Measurements from ENCODE around the gene THAP4. TPM values are rescaled to one million over a fixed set of nuclear protein-coding genes. Genes with fewer than 3 reads are reported as not detected.

The THAP4 gene
- total RNA-seq, 1 donor from 2014 or later, result 40.9 TPM

DNA sequence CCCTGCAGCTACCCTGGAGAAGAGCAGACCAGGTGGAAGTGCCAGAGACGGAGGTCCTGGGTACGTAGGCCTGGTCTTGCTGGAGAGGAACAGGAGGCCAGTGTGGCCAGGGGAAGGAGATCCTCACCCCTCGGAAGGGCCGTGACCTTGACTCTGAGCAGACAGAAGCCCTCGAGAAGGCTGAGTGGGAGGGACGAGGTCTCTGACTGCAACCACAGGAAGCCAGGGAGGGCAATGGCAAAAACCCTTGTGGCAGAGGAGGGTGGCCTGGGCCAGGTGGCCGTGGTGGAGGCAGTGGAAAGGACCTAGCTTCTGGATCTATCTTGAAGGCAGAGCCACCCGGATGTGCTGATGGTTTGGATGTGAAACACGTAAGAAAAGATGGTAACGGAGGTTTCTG, 28.1 kb downstream of the THAP4 start:
- Mint-ChIP-seq H3K4me1 (ENCODE audit: low read depth) (peaks cover 5% of the 10 kb centered on the region), H3K27me3 (ENCODE audit: low read depth) (no peaks in the 10 kb centered on the region), H3K4me3 (ENCODE audit: unreplicated experiment) (no peak overlapping the region), H3K36me3 (ENCODE audit: low read depth) (peaks cover 1% of the 10 kb centered on the region), H3K27ac (ENCODE audit: unreplicated experiment) (peak overlapping the region; percentile 6), H3K9me3 (ENCODE audit: low read depth) (no peaks in the 10 kb centered on the region)
- no peak for DNase-seq (ENCODE audit: low spot score)
- TF ChIP-seq, protein P1, sequence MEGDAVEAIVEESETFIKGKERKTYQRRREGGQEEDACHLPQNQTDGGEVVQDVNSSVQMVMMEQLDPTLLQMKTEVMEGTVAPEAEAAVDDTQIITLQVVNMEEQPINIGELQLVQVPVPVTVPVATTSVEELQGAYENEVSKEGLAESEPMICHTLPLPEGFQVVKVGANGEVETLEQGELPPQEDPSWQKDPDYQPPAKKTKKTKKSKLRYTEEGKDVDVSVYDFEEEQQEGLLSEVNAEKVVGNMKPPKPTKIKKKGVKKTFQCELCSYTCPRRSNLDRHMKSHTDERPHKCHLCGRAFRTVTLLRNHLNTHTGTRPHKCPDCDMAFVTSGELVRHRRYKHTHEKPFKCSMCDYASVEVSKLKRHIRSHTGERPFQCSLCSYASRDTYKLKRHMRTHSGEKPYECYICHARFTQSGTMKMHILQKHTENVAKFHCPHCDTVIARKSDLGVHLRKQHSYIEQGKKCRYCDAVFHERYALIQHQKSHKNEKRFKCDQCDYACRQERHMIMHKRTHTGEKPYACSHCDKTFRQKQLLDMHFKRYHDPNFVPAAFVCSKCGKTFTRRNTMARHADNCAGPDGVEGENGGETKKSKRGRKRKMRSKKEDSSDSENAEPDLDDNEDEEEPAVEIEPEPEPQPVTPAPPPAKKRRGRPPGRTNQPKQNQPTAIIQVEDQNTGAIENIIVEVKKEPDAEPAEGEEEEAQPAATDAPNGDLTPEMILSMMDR (IDR thresholded peaks at IDR 0.05), result no peak

GRCh38 chr2:241607162-241607885, 29.6 kb downstream of the THAP4 start:
- TF ChIP-seq, protein P1 (IDR thresholded peaks at IDR 0.05), result no peak
- Mint-ChIP-seq H3K4me1 (ENCODE audit: low read depth) (peaks cover 5% of the 10 kb centered on the region), H3K9me3 (ENCODE audit: low read depth) (no peaks in the 10 kb centered on the region), H3K27me3 (ENCODE audit: low read depth) (no peaks in the 10 kb centered on the region), H3K36me3 (ENCODE audit: low read depth) (peaks cover 4% of the 10 kb centered on the region), H3K4me3 (ENCODE audit: unreplicated experiment) (no peak overlapping the region), H3K27ac (ENCODE audit: unreplicated experiment) (no peak overlapping the region)
- no peak for DNase-seq (ENCODE audit: low spot score)

DNA sequence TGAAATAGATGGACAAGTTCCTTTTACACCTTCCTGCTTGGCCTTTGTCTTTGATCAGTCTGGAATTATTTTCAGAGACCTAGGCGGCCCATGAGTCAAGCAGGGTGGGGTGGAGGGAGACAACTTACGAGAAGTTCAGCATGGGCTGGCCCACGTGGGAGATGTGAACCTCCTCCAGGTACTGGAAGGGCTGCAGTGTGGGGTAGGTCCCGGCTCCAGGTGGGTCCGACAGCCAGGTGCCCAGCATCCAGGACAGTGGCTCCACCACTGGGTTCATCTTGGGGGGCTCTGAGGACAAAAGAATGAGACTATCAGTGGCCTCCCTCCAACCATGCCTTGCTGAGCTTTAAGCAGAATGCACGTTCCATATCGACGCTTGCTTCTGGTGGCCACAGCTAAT, 30.8 kb downstream of the THAP4 start:
- Mint-ChIP-seq H3K9me3 (ENCODE audit: low read depth) (no peaks in the 10 kb centered on the region), H3K27ac (ENCODE audit: unreplicated experiment) (no peak overlapping the region), H3K27me3 (ENCODE audit: low read depth) (no peaks in the 10 kb centered on the region), H3K4me3 (ENCODE audit: unreplicated experiment) (no peak overlapping the region), H3K36me3 (ENCODE audit: low read depth) (peaks cover 8% of the 10 kb centered on the region), H3K4me1 (ENCODE audit: low read depth) (peaks cover 5% of the 10 kb centered on the region)
- TF ChIP-seq, protein P1 (IDR thresholded peaks at IDR 0.05), result no peak
- no peak for DNase-seq (ENCODE audit: low spot score)

DNA sequence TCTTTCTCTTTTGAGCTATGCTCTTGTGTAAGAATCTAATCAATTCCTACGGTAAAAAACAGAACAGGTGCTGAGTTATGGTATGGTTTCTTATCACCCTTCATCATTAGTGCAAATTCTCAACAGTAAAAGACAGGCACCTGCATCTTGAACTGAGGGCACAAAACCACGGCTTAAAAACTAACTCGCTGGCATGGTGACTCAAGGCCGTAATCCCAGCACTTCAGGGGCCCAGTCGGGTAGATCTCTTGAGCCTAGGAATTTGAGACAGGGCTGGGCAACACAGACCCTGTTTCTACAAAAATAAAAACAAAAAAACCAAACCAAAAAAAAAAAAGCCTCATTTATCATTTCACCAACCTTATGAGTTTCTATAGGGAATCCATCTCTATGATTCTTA, 33.3 kb downstream of the THAP4 start:
- no peak overlapping the region for H3K27ac Mint-ChIP-seq (ENCODE audit: unreplicated experiment)
- H3K4me3 Mint-ChIP-seq (ENCODE audit: unreplicated experiment), result no peak overlapping the region
- no peak for DNase-seq (ENCODE audit: low spot score)
- H3K4me1 Mint-ChIP-seq (ENCODE audit: low read depth), result peaks cover 11% of the 10 kb centered on the region
- no peaks in the 10 kb centered on the region for H3K27me3 Mint-ChIP-seq (ENCODE audit: low read depth)
- H3K36me3 Mint-ChIP-seq (ENCODE audit: low read depth), result peaks cover 13% of the 10 kb centered on the region
- TF ChIP-seq, protein P1 (IDR thresholded peaks at IDR 0.05), result no peak
- no peaks in the 10 kb centered on the region for H3K9me3 Mint-ChIP-seq (ENCODE audit: low read depth)

DNA sequence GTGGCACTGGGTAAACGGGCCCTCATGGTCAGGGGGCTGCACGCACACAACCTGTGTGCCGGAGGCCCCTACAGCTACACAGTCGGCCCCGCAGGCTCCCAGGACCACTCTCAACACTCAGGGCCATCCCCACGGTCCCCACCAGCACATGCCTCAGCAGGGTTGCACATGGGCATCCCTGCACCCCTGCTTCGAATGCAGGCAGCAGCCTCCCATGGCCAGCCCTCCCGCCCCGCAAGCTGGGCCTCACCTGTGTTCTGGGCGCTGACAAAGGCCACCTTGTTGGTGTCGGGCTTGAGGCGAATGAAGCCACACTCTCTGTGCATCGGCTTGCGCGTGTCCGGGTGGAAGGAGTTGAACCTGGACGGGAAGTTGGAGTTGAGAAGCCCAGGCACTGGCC, 34.2 kb downstream of the THAP4 start:
- H3K4me1 Mint-ChIP-seq (ENCODE audit: low read depth), result peaks cover 15% of the 10 kb centered on the region
- peaks cover 15% of the 10 kb centered on the region for H3K36me3 Mint-ChIP-seq (ENCODE audit: low read depth)
- TF ChIP-seq, protein P1 (IDR thresholded peaks at IDR 0.05), result no peak
- no peak for DNase-seq (ENCODE audit: low spot score)
- H3K27me3 Mint-ChIP-seq (ENCODE audit: low read depth), result no peaks in the 10 kb centered on the region
- H3K27ac Mint-ChIP-seq (ENCODE audit: unreplicated experiment), result no peak overlapping the region
- H3K9me3 Mint-ChIP-seq (ENCODE audit: low read depth), result no peaks in the 10 kb centered on the region
- H3K4me3 Mint-ChIP-seq (ENCODE audit: unreplicated experiment), result no peak overlapping the region
